Sigmoid colon (tissue), 4 donors: ENCODE results near the gene GPR17.

Experiments
- CTCF ChIP-seq, 4 experiments: fragments of 450-650 bp in 3 of 4; fragments of 200-600 bp in 1 of 4; IDR thresholded peaks; one replicate each; pipeline ENCODE4 v1.5.1; 2016 to 2019; ENCODE audit warnings: antibody characterized with exemption in 4 of 4, mild to moderate bottlenecking in 3 of 4, moderate library complexity in 2 of 4
- EP300 ChIP-seq, 4 donors: sonication (generic); formaldehyde crosslinking; IDR thresholded peaks; one replicate each; pipeline ENCODE4 v1.6.1; 2017; ENCODE audit warnings: antibody characterized with exemption in 4 of 4
- POLR2A ChIP-seq, 2 donors: fragments of 450-650 bp; IDR thresholded peaks; one replicate each; pipeline ENCODE4 v1.6.1; 2016; ENCODE audit warnings: antibody characterized with exemption in 2 of 2, mild to moderate bottlenecking in 2 of 2, moderate library complexity in 2 of 2
- POLR2AphosphoS5 ChIP-seq, 4 donors: sonication (generic); formaldehyde crosslinking; IDR thresholded peaks; one replicate each; pipeline ENCODE4 v1.6.1; 2017; ENCODE audit warnings: antibody characterized with exemption in 4 of 4

DNA sequence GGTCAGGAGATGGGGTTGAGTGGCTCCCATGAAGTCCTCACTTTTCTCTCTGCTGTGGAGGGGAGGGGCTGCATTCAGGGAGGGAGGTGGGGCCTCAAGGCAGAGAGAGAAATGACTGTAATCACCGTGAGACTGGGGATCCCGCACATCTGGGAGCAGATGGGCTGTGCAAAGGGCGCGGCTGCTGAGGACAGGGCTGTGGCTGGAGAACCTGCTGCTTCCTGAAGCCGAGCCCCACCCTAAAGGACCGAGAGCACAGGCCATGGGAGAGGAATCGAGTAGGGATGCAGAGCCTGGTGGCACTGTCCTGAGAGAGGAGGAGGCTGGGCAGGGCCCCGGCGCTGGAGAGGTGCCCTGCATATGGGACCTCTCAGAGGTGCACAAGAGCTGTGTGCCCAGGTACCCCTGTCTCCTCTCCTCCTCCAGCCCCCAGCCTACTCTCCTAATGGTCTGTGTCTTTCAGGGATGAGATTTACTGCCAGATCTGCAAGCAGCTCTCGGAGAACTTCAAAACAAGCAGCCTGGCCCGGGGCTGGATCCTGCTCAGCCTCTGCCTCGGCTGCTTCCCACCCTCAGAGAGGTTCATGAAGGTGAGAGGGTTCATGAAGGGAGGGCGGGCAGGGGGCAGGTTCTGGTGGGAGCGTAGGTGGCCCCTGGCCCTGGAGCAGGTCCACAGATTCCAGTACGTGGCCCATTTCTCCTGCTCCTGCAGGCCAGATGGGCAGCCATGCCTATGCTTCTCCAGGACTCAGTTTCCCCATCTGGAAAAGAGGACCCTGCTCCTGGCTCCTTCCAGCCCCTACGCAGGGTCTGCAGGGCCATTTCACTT is 25.9 kb upstream of the GPR17 start:
- no peak for TF ChIP-seq CTCF (IDR thresholded peaks at IDR 0.05)
- no peak for TF ChIP-seq POLR2A (IDR thresholded peaks at IDR 0.05)
- no peak for TF ChIP-seq POLR2AphosphoS5 (IDR thresholded peaks at IDR 0.05)
- no peak for TF ChIP-seq EP300 (IDR thresholded peaks at IDR 0.05)
